Heart right ventricle (tissue), 16 donors: ENCODE data around the gene CREB3L2. TPM values are rescaled to one million over a fixed set of nuclear protein-coding genes. Genes with fewer than 3 reads are reported as not detected.
"Not testable (repeated sequence)": the region's sequence is repeated elsewhere in the genome, so short reads cannot be mapped to it uniquely, and the experiment has no call there.

Experiments used
- ATAC-seq, 8 donors: fragments of 200-7000 bp; cut with Tn5 transposase; one replicate each; pipeline ENCODE4 v1.9.1; 2020; ENCODE audit warnings: mild to moderate bottlenecking in 8 of 8, moderate library complexity in 8 of 8, moderate number of reproducible peaks in 1 of 8
- DNase-seq, 2 donors: peaks; one replicate each; pipeline ENCODE4 v3.0.0-alpha.2; 2020
- H3K27ac ChIP-seq, 10 donors: fragments of 200-600 bp; sonication (generic) in 2 of 10; one replicate each; pipeline versions ENCODE4 v1.5.0 to v1.8.0; 2020 to 2022; ENCODE audit warnings: mild to moderate bottlenecking in 3 of 10
- H3K27me3 ChIP-seq, 7 donors: fragments of 200-600 bp; one replicate each; pipeline ENCODE4 v1.8.0; 2021 to 2022; ENCODE audit warnings: mild to moderate bottlenecking in 2 of 7
- H3K36me3 ChIP-seq, 9 donors: fragments of 200-600 bp; sonication (generic) in 1 of 9; one replicate each; pipeline versions ENCODE4 v1.5.0 to v1.8.0; 2020 to 2022; ENCODE audit warnings: mild to moderate bottlenecking in 2 of 9
- H3K4me1 ChIP-seq, 9 donors: fragments of 200-600 bp; sonication (generic) in 1 of 9; one replicate each; pipeline versions ENCODE4 v1.5.0 to v1.8.0; 2020 to 2022; ENCODE audit warnings: mild to moderate bottlenecking in 4 of 9
- H3K4me3 ChIP-seq, 10 donors: fragments of 200-600 bp; sonication (generic) in 2 of 10; one replicate each; pipeline versions ENCODE4 v1.5.0 to v1.8.0; 2020 to 2022; ENCODE audit warnings: mild to moderate bottlenecking in 7 of 10, moderate library complexity in 2 of 10
- H3K9me3 ChIP-seq, 11 donors: fragments of 200-600 bp in 10 of 11; sonication (generic) in 2 of 11; one replicate each; pipeline versions ENCODE4 v1.5.0 to v1.8.0; 2013 to 2022; ENCODE audit warnings: mild to moderate bottlenecking in 2 of 11, control low read depth in 1 of 11, moderate library complexity in 1 of 11
- CTCF ChIP-seq, 9 donors: fragments of 200-600 bp; sonication (generic) in 2 of 9; IDR thresholded peaks; one replicate each; pipeline versions ENCODE4 v1.5.0 to v1.8.0; 2021 to 2022; ENCODE audit warnings: antibody characterized with exemption in 9 of 9, mild to moderate bottlenecking in 5 of 9, moderate library complexity in 1 of 9
- WGBS, 2 donors: extraction: QIAGEN DNeasy Blood & Tissue Kit; methylation state at CpG; one replicate each; pipeline ENCODE4 v1.1.7; 2013; ENCODE audit warnings: inconsistent platforms in 1 of 2; 5-methylcytosine and 5-hydroxymethylcytosine counted together
- intact Hi-C, 10 donors: fragments of 100-400 bp; cut with DNase I; formaldehyde crosslinking; loops; one replicate each; pipeline versions ENCODE4 v1.11.1 to v1.14.2; 2022
- polyA plus RNA-seq, 2 donors: library from polyadenylated mRNA; stranded (reverse); fragments of 200-250 nt; gene quantifications; one replicate each; pipeline ENCODE4 v1.2.3, GENCODE V29; 2013
- total RNA-seq, 10 donors: library from RNA; stranded (reverse); fragmentation: NEBNext Ultra II Directional in 3 of 10; extraction: Animal tissue kit (Norgen Biotek cat#: 25700) in 3 of 10; gene quantifications; one replicate each; pipeline versions ENCODE4 v1.2.1 to v1.2.4, GENCODE V29; 2021 to 2023
- donor health status: Arrhythmogenic right ventricular cardiomyopathy.
- donor health status: ischemic (EF 13 %, LVEDD 7.1; RV severe dilation, severe dysfunction).
- donor health status: healthy with polysubstance abuse.
- donor health status: DM: no; HTN: yes; CAD: no.
- donor health status: DM: no; HTN: no; CAD: no.
- donor health status: ischemic (EF 25% LVEDD 6.9; RV normal size, moderate dysfunction).
- donor health status: ischemic (EF 25% LVEDD 5.7; RV mildly dilated, moderate dysfunction).
- donor health status: healthy.
- donor health status: DM: yes; HTN: yes; CAD: no.
- donor health status: Ischemic cardiomyopathy.
- donor health status: ischemic (EF 35%, LVEDD 5.7; RV mildly dilated, moderate dysfunction).
- donor health status: nonischemic (EF 11% LVEDD 7.7; RV severe dilation, severe dysfunction).
- donor health status: DM: yes; HTN: yes; CAD: no.
- donor health status: PGD.
- donor health status: ischemic (EF 29% LVEDD 5.4; RV normal size, mild dysfunction).
- donor health status: nonischemic (EF 23%, LVEDD 6.1; RV moderate dilation, normal function).

CREB3L2 gene
- total and polyA plus RNA-seq, 12 donors, result 4.2 to 34.2 (median 23.3) TPM

GRCh38 chr7:137835486-137836112 is 166.3 kb downstream of the CREB3L2 start:
- TF ChIP-seq CTCF (IDR thresholded peaks at IDR 0.05), result no peak
- no peak for ATAC-seq
- intact Hi-C loops, result loop anchor here in 1 of 10 donors (10.0 kb wide), 1 partner anchor 191 kb away; no protein-coding TSS in a partner anchor
- Histone ChIP-seq H3K27me3 (no peaks in the 10 kb centered on the region), H3K4me3 (no peak overlapping the region), H3K9me3 (peaks cover 0 to 21% (median 9%) of the 10 kb centered on the region in 11 donors), H3K27ac (no peak overlapping the region), H3K36me3 (no peaks in the 10 kb centered on the region), H3K4me1 (no peaks in the 10 kb centered on the region)
- 68 to 84% methylated on average over 3 of the region's 3 CpGs for WGBS, 2 donors
- no peak for DNase-seq

GRCh38 chr7:137834552-137834951 is 167.3 kb downstream of the CREB3L2 start:
- ATAC-seq (no peak), DNase-seq (no peak)
- H3K36me3 ChIP-seq, result no peaks in the 10 kb centered on the region
- H3K27me3 ChIP-seq, result no peaks in the 10 kb centered on the region
- H3K4me1 ChIP-seq, result peaks cover 0 to 9% (median 0%) of the 10 kb centered on the region in 9 donors
- 100% methylated on average over 1 of the region's 1 CpG for WGBS, 2 donors
- no peak overlapping the region for H3K4me3 ChIP-seq
- no peak for TF ChIP-seq CTCF (IDR thresholded peaks at IDR 0.05)
- H3K27ac ChIP-seq, result no peak overlapping the region
- peaks cover 0 to 21% (median 9%) of the 10 kb centered on the region in 11 donors for H3K9me3 ChIP-seq
- intact Hi-C loops, result loop anchor here in 1 of 10 donors (10.0 kb wide), 1 partner anchor 190 kb away; no protein-coding TSS in a partner anchor

DNA sequence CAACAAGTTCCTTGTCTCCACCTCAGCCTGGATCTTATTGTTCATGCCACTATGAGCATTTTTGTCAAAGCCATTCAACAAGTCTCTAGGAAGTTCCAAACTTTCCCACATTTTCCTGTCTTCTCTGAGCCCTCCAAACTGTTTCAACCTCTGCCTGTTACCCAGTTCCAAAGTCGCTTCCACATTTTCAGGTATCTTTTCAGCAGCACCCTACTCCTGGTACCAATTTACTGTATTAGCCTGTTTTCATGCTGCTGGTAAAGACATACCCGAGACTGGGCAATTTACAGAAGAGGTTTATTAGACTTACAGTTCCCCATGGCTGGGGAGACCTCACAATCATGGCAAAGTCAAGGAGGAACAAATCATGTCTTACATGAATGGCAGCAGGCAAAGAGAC is 168.9 kb downstream of the CREB3L2 start:
- peaks cover 0 to 24% (median 3%) of the 10 kb centered on the region in 9 donors for H3K4me1 ChIP-seq
- not testable (repeated sequence) for H3K36me3 ChIP-seq, ATAC-seq, H3K27ac ChIP-seq, DNase-seq, H3K4me3 ChIP-seq, H3K27me3 ChIP-seq
- peaks cover 0 to 21% (median 9%) of the 10 kb centered on the region in 11 donors for H3K9me3 ChIP-seq
- 91 to 96% methylated on average over 2 of the region's 2 CpGs for WGBS, 2 donors
- intact Hi-C loops, result loop anchor here in 1 of 10 donors (10.0 kb wide), 1 partner anchor 188 kb away; no protein-coding TSS in a partner anchor

GRCh38 chr7:137832382-137832781 is 169.5 kb downstream of the CREB3L2 start:
- Histone ChIP-seq H3K27me3 (no peaks in the 10 kb centered on the region), H3K4me3 (no peak overlapping the region), H3K4me1 (peaks cover 0 to 25% (median 3%) of the 10 kb centered on the region in 9 donors), H3K9me3 (peaks cover 0 to 21% (median 9%) of the 10 kb centered on the region in 11 donors), H3K27ac (no peak overlapping the region), H3K36me3 (no peaks in the 10 kb centered on the region)
- DNase-seq (no peak), ATAC-seq (no peak)
- 93 to 97% methylated on average over 2 of the region's 2 CpGs for WGBS, 2 donors
- TF ChIP-seq CTCF (IDR thresholded peaks at IDR 0.05), result no peak
- intact Hi-C loops, result loop anchor here in 1 of 10 donors (10.0 kb wide), 1 partner anchor 188 kb away; no protein-coding TSS in a partner anchor

DNA sequence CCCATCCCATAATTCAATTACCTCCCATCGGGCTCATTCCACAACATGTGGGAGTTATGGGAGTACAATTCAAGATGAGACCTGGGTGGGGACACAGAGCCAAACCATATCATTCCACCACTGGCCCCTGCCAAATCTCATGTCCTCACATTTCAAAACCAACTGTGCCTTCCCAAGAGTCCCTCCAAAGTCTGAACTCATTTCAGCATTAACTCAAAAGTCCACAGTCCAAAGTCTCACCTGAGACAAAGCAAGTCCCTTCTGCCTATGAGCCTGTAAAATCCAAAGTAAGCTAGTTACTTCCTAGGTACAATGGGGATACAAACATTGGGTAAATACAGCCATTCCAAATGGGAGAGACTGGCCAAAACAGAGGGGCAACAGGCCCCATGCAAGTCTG is 170.3 kb downstream of the CREB3L2 start:
- Histone ChIP-seq H3K4me1 (peaks cover 0 to 25% (median 3%) of the 10 kb centered on the region in 9 donors), H3K9me3 (peaks cover 0 to 21% (median 9%) of the 10 kb centered on the region in 11 donors)
- not testable (repeated sequence) for DNase-seq, H3K4me3 ChIP-seq, H3K36me3 ChIP-seq, ATAC-seq, H3K27ac ChIP-seq, H3K27me3 ChIP-seq
- 97 to 100% methylated on average over 1 of the region's 1 CpG for WGBS, 2 donors
- intact Hi-C loops, result loop anchor here in 1 of 10 donors (10.0 kb wide), 1 partner anchor 187 kb away; no protein-coding TSS in a partner anchor
